ENCODE data around the gene NLN.
"Not testable (repeated sequence)": the region's sequence is repeated elsewhere in the genome, so short reads cannot be mapped to it uniquely, and the experiment has no call there.

Gene NLN

GRCh38 chr5:65734196-65734775, 12.3 kb downstream of the NLN start:
- not testable (repeated sequence) for DNase-seq

- no peak for DNase-seq
These were observed 12.9 kb downstream of the NLN start for GRCh38 chr5:65734921-65735320.

GRCh38 chr5:65736011-65736410, 14.0 kb downstream of the NLN start:
- DNase-seq, result no peak

GRCh38 chr5:65737842-65738241, 15.8 kb downstream of the NLN start:
- DNase-seq, result no peak

GRCh38 chr5:65738305-65738704, 16.3 kb downstream of the NLN start:
- no peak for DNase-seq

DNA sequence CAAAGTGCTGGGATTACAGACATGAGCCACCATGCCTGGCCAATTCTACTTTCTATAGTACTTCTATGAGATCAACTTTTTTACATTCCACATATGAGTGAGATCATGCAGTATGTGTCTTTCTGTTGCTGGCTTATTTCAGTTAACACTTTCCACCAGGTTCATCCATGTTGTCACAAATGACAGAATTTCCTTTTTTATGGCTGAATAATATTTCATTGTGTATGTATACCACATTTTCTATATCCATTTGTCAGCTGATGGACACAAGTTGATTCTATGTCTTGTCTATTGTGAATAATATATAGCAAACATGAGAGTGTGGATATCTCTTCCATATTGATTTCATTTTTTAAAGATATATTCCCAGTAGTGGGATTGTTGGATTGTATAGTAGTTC, 17.2 kb downstream of the NLN start:
- DNase-seq, result no peak

GRCh38 chr5:65742565-65743231, 20.7 kb downstream of the NLN start:
- no peak for DNase-seq

DNA sequence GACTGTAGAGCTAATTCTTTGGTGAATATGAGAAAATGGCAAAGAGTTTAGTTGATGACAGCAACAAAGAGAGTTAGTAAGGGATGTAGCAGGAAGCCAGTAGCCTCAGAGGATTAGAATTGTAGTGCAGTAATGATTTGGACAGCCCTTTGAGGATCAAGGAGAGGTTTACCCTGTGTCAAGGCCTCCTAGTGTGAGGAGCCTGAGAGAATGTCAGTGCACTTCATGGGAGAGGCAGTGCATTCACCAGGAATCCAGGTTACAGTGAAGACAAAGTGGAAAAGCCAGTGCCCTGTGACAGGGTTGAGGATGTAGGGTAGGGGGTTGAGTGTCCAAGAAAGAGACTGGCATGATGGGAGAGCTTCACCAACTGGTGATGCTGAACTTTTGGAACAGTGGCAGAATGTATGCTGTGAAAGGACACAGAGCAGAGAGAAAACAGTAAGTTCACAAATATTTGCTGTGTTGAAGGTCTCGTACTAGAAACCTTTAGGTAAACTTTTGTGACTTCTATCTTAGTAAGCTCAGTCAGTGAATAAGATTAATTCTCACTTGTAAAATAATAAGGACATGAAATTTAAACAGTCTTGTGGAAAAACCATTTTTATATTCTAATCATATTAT, 27.3 kb downstream of the NLN start:
- no peak for DNase-seq

DNA sequence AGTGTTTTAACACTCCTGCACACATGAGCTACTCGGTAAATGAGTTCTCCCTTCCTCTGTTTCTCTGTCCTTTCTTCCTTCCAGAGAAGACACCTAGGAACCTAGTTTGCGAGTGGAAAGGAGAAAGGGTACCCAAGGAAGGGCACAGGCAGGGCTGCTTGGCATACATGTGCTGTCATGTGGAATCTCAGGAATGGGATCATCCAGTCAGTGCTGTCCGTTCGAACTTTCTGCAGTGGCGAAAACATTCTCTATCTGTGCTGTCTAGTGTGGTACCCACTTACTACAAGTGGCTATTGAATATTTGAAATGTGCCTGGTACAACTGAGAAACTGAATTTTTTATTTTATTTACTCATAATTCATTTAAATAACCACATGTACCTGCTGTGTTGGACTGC, 28.0 kb downstream of the NLN start:
- no peak for DNase-seq

DNA sequence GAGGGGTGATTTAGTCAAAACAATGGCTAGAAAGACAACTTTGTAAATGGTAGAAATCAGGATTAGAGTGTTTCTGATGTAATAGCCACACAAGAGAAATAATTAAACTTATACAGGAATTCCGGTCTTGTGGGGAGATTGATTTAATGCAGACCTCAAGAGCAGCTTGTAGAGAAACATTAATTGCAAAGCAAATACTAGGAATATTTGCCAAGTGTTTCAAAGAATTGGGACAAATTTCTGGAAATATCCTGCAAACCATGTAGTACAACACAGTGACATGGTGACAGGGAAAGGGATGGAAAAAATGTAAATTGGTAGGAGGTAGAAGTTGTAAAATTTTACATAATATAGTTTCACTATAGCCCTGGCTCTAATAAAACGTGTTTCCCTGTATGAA, 28.9 kb downstream of the NLN start:
- DNase-seq, result no peak

GRCh38 chr5:65753189-65753588, 31.2 kb downstream of the NLN start:
- DNase-seq, result no peak

DNA sequence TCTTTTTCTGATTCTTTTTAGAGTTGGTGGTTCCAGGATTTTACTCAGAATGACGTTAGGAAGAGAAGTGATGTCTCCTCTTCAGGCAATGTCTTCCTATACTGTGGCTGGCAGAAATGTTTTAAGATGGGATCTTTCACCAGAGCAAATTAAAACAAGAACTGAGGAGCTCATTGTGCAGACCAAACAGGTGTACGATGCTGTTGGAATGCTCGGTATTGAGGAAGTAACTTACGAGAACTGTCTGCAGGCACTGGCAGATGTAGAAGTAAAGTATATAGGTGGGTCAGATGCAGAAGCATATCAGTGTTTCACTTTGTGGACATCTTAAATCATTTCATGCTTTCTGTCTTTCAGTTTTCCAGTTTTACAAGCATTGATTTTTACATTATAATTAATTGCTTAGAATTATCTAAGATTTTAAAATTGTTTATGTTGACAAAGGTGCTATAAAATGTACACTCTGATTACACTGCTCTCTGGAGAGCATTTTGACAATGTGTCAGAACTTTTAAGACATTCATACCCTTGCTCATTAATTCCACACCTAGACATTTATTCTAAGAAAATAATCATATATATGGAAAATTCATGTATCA, 36.6 kb downstream of the NLN start:
- DNase-seq, result no peak

DNA sequence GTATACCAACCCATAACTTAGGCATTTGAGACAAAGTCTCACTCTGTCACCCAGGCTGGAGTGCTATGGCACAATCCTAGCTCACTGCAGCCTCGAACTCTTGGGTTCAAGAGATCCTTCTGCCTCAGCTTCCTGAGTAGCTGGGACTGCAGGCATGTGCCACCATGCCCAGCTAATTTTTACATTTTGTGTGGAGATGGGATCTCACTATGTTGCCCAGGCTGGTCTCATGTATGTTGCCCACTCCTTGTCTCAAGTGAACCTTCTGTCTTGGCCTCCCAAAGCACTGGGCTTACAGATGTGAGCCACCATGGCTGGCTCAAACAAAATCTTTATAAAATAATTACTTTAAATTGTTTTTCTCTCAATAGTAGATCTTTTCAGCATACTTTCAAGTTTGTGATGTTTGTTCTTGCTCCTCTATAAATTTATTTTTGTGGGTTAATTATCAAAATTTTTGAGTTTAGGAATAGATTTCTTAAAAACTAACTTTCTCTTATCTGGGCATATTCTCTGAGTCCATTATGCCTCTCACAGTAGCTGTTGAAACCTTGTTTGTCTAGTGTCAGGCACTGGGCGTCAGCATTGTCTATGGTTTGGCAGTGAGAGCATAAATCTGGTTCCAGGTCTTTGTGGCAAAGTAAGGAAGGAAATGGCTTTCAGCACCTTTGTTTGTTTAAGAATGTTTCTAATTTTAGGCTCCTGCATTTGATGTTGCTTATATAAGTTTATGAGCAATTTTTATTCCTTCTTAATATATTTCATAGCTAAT, 38.7 kb downstream of the NLN start:
- peak; percentile 5 for DNase-seq

DNA sequence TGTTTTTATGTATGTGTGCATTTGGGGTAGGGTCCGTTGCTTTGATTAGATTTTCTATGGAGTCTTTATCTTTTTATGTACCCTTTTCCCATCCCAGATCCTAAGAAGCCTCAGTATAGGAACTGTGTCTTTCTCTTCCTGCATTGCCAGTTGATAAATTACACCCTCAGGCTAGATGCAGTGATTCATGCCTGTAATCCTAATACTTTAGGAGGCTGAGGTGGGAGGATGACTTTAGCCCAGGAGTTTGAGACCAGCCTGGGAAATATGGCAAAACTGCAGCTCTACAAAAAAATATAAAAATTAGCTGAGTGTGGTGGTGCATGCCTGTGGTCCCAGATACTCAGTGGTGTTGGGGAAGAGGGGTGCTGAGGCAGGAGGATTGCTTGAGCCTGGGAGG, 40.2 kb downstream of the NLN start:
- DNase-seq, result no peak

DNA sequence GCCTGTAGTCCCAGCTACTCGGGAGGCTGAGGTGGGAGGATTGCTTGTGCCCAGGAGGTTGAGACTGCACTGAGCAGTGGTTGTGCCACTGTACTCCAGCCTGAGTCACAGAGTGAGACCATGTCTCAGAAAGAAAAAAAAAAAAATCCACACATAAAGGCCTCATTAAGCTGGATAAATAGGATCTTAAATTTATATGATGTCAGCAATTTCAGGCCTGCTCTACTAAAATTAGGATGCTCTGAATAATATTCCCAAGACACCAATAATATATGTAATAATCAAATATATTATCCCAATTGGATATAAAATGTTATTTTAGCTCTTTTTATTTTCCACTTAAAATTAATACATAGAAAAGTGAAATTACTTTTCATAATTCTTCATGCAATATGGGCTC, 43.6 kb downstream of the NLN start:
- DNase-seq, result no peak

DNA sequence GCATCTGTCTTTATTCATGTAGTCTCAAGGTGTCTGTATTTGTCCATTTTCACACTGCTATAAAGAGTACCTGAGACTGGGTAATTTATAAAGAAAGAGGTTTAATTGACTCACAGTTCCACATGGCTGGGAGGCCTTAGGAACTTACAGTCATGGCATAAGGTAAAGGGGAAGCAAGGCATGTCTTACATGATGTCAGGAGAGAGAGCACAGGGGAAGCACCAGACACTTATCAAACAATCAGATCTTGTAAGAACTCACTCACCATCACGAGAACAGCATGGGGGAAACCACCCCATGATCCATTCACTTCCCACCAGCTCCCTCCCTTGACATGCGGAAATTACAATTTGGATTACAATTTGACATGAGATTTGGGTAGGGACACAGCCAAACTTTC, 44.2 kb downstream of the NLN start:
- no peak for DNase-seq

DNA sequence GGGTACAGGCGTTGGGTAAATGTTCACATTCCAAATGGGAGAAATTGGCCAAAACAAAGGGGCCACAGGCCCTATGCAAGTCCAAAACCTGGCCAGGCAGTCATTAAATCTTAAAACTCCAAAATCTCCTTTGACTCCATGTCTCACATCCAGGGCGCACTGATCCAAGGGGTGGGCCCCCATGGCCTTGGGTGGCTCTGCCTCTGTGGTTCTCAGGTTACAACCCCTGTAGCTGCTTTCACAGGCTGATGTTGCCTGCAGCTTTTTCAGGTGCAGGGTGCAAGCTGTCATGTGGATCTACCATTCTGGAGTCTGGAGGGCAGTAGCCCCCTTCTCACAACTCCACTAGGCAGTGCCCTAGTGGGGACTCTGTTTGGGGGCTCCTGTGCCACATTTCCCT, 44.8 kb downstream of the NLN start:
- DNase-seq, result no peak

DNA sequence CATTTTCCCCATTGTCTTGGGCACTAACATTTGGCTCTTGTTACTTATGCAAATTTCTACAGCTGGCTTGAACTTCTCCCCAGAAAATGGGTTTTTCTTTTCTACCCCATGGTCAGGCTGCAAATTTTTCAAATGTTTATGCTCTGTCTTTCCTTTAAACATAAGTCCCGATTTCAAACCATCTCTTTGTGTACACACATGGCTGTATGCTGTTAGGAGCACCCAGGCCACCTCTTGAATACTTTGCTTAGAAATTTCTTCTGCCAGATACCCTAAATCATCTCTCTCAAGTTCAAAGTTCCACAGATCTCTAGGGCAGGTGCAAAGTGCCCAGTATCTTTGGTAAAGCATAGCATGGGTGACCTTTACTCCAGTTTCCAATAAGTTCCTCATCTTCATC, 45.6 kb downstream of the NLN start:
- DNase-seq, result no peak

- DNase-seq, result no peak
These were observed 46.8 kb downstream of the NLN start for GRCh38 chr5:65768723-65769346.

- DNase-seq, result no peak
These were observed 47.5 kb downstream of the NLN start for GRCh38 chr5:65769539-65769938.

GRCh38 chr5:65771266-65771665, 49.3 kb downstream of the NLN start:
- DNase-seq, result no peak

DNA sequence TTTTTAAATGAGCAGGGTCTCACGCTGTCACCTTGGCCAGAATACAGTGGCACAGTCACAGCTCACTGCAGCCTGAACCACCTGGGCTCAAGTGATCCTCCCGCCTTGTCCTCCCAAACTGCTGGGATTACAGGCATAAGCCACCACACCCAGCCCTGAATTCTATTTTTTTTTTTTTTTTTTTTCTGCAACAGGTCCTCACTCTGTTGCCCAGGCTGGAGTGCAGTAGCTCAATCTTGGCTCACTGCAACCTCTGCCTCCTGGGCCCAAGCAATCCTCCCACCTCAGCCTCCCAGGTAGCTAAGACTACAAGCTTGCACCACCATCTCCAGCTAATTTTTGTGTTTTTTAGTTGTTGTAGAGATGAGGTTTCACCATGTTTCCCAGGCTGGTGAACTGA, 51.0 kb downstream of the NLN start:
- not testable (repeated sequence) for DNase-seq

- no peak for DNase-seq
These were observed 52.3 kb downstream of the NLN start for GRCh38 chr5:65774346-65774745.
